GM12878 (cell line): ENCODE data around the gene FSIP1.

Source experiments
- EP300 ChIP-seq, 2 experiments: fragments of 150-350 bp in 1 of 2; IDR thresholded peaks; 2 replicates each; pipeline ENCODE4 v1.6.1; 2011 to 2012; ENCODE audit warnings: low read depth in 2 of 2, low read length in 2 of 2, borderline replicate concordance in 1 of 2, improper control_type of control experiment in 1 of 2, inconsistent platforms in 1 of 2; ENCODE audit not compliant: control insufficient read depth in 1 of 2
- IRF3 ChIP-seq: fragments of 450-650 bp; IDR thresholded peaks from 2 replicates; pipeline ENCODE4 v1.6.1; 2014; ENCODE audit warnings: mild to moderate bottlenecking
- MEF2B ChIP-seq: fragments of 450-650 bp; IDR thresholded peaks from 2 replicates; pipeline ENCODE4 v1.6.1; 2018; ENCODE audit warnings: mild to moderate bottlenecking, moderate library complexity; ENCODE audit not compliant: partially characterized antibody, poor library complexity, severe bottlenecking
- NBN ChIP-seq: fragments of 450-650 bp; IDR thresholded peaks from 2 replicates; pipeline ENCODE4 v1.6.1; 2016
- POLR2A ChIP-seq: IDR thresholded peaks from 2 replicates; pipeline ENCODE4 v1.6.1; 2011; ENCODE audit warnings: low read depth, mild to moderate bottlenecking, low read length

GRCh38 chr15:39591896-39592315 is 190.7 kb downstream of the FSIP1 start:
- no peak for TF ChIP-seq IRF3
- no peak for TF ChIP-seq MEF2B
- no peak for TF ChIP-seq NBN
- TF ChIP-seq POLR2A, result no peak
- no peak for TF ChIP-seq EP300 (IDR thresholded peaks at IDR 0.05; ENCODE audit: borderline replicate concordance in 1 of 2, control insufficient read depth in 1 of 2, low read depth in 2 of 2, low read length in 2 of 2)
